HCT116 (cell line): ENCODE data around the gene REPS1. TPM values are rescaled to one million over a fixed set of nuclear protein-coding genes. Genes with fewer than 3 reads are reported as not detected.

Source experiments
- ATAC-seq: fragments of 200-7000 bp; cut with Tn5 transposase; 2 replicates; pipeline ENCODE4 v1.9.1; 2020; ENCODE audit warnings: mild to moderate bottlenecking, moderate library complexity
- BruUV-seq: library from RNA; stranded (reverse); fragments of 400-500 nt; replicated peaks from 2 replicates; lab custom pipeline; 2021; lab: Mats Ljungman, UMichigan
- CTCF ChIA-PET: fragments of 300-600 bp; sonication (Branson Sonifier 250); formaldehyde crosslinking; loops from one replicate; lab custom pipeline; 2021; ENCODE audit warnings: antibody characterized with exemption; lab: Charles Lee
- POLR2A ChIA-PET: fragments of 300-600, 350-600 bp; sonication (Branson Sonifier 250); formaldehyde crosslinking; loops from one replicate; lab custom pipeline; 2021; ENCODE audit warnings: antibody characterized with exemption; lab: Charles Lee
- RAD21 ChIA-PET, 2 experiments: fragments of 300-600 bp; sonication (Branson Sonifier 250); formaldehyde crosslinking; loops; one replicate each; lab custom pipeline; 2023; ENCODE audit warnings: low total read pairs in 2 of 2; ENCODE audit not compliant: uncharacterized antibody in 2 of 2, unreplicated experiment in 2 of 2, low non-redundant PET in 1 of 2; lab: Charles Lee
- DNase-seq: peaks from one replicate; pipeline ENCODE4 v3.0.0-alpha.2; 2010; ENCODE audit warnings: low read depth, low spot score
- H2AFZ ChIP-seq: fragments of 200-600 bp; shearing (Covaris generic), sonication (generic); 2 replicates; pipeline ENCODE4 v1.6.1; 2017; ENCODE audit warnings: low read depth, mixed run types, mixed read lengths, antibody characterized with exemption, low read length; ENCODE audit not compliant: poor library complexity, severe bottlenecking
- H3K27ac ChIP-seq: 2 replicates; pipeline ENCODE4 v1.5.1; 2012; ENCODE audit warnings: low read depth, low read length
- H3K27me3 ChIP-seq: fragments of 200-600 bp; sonication (generic); 2 replicates; pipeline ENCODE4 v1.6.1; 2016; ENCODE audit warnings: mixed run types, low read length, mixed read lengths; ENCODE audit not compliant: insufficient read depth
- H3K36me3 ChIP-seq, 2 experiments: fragments of 200-500 bp in 1 of 2; fragments of 200-600 bp in 1 of 2; sonication (Bioruptor generic) in 1 of 2; sonication (generic) in 1 of 2; 2 replicates each; pipeline versions ENCODE4 v1.5.1 to v1.6.1; 2014 to 2016; ENCODE audit warnings: low read length in 2 of 2, inconsistent platforms in 1 of 2, mixed read lengths in 1 of 2, mixed run types in 1 of 2; ENCODE audit not compliant: insufficient read depth in 2 of 2, control insufficient read depth in 1 of 2
- H3K4me1 ChIP-seq, 2 experiments: fragments of 200-600 bp in 1 of 2; sonication (generic) in 1 of 2; 2 replicates each; pipeline versions ENCODE4 v1.5.1 to v1.6.1; 2012 to 2017; ENCODE audit warnings: low read length in 2 of 2, inconsistent platforms in 1 of 2, mild to moderate bottlenecking in 1 of 2, mixed read lengths in 1 of 2, mixed run types in 1 of 2, moderate library complexity in 1 of 2; ENCODE audit not compliant: insufficient read depth in 2 of 2, control insufficient read depth in 1 of 2
- H3K4me2 ChIP-seq: fragments of 200-600 bp; sonication (generic); 2 replicates; pipeline ENCODE4 v1.6.1; 2017; ENCODE audit warnings: mixed run types, low read length, mixed read lengths
- H3K4me3 ChIP-seq, 2 experiments: fragments of 200-600 bp in 1 of 2; sonication (generic) in 1 of 2; replicated peaks in 1 of 2; 2 replicates each; pipeline ENCODE4 v1.5.1; 2011 to 2016; ENCODE audit warnings: low read length in 2 of 2, control low read depth in 1 of 2, low read depth in 1 of 2, mild to moderate bottlenecking in 1 of 2, mixed read lengths in 1 of 2, mixed run types in 1 of 2
- H3K79me2 ChIP-seq: fragments of 200-600 bp; sonication (generic); 2 replicates; pipeline ENCODE4 v1.6.1; 2017; ENCODE audit warnings: mild to moderate bottlenecking, mixed run types, low read length, moderate library complexity, mixed read lengths; ENCODE audit not compliant: insufficient read depth
- H3K9ac ChIP-seq: fragments of 200-600 bp; sonication (generic); 2 replicates; pipeline ENCODE4 v1.6.1; 2016; ENCODE audit warnings: low read length, mixed read lengths
- H3K9me2 ChIP-seq: fragments of 200-600 bp; sonication (generic), shearing (Covaris generic); 2 replicates; pipeline ENCODE4 v1.6.1; 2017; ENCODE audit warnings: mixed run types, mild to moderate bottlenecking, moderate library complexity; ENCODE audit not compliant: insufficient read depth
- H3K9me3 ChIP-seq, 2 experiments: fragments of 200-500 bp in 1 of 2; fragments of 200-600 bp in 1 of 2; sonication (Bioruptor generic) in 1 of 2; sonication (generic) in 1 of 2; 2 replicates each; pipeline ENCODE4 v1.6.1; 2014 to 2017; ENCODE audit warnings: low read length in 2 of 2, mixed read lengths in 2 of 2, inconsistent platforms in 1 of 2, low read depth in 1 of 2, mild to moderate bottlenecking in 1 of 2, mixed run types in 1 of 2, moderate library complexity in 1 of 2; ENCODE audit not compliant: control insufficient read depth in 1 of 2, insufficient read depth in 1 of 2
- H4K20me1 ChIP-seq: fragments of 200-600 bp; sonication (generic), shearing (Covaris generic); 2 replicates; pipeline ENCODE4 v1.6.1; 2017; ENCODE audit warnings: mixed run types, mild to moderate bottlenecking, moderate library complexity; ENCODE audit not compliant: insufficient read depth
- CEBPB ChIP-seq: IDR thresholded peaks from 2 replicates; pipeline ENCODE4 v1.6.1; 2012; ENCODE audit warnings: low read depth
- ELF1 ChIP-seq: IDR thresholded peaks from 2 replicates; pipeline ENCODE4 v1.6.1; 2012; ENCODE audit warnings: low read depth, borderline replicate concordance
- EZH2 ChIP-seq: fragments of 200-600 bp; sonication (generic); IDR thresholded peaks from 2 replicates; pipeline ENCODE4 v1.6.1; 2017; ENCODE audit warnings: antibody characterized with exemption, mixed run types
- EZH2phosphoT487 ChIP-seq: fragments of 200-600 bp; IDR thresholded peaks from 2 replicates; pipeline ENCODE4 v1.6.1; 2018; ENCODE audit warnings: antibody characterized with exemption, borderline replicate concordance
- FOSL1 ChIP-seq: IDR thresholded peaks from 2 replicates; pipeline ENCODE4 v1.6.1; 2012; ENCODE audit warnings: low read depth
- JUND ChIP-seq: IDR thresholded peaks from 2 replicates; pipeline ENCODE4 v1.6.1; 2012
- POLR2AphosphoS5 ChIP-seq: IDR thresholded peaks from 2 replicates; pipeline ENCODE4 v1.6.1; 2011; ENCODE audit warnings: mild to moderate bottlenecking, low read depth, low read length, moderate library complexity
- SRF ChIP-seq: IDR thresholded peaks from 2 replicates; pipeline ENCODE4 v1.6.1; 2012; ENCODE audit warnings: low read depth
- YY1 ChIP-seq: IDR thresholded peaks from 2 replicates; pipeline ENCODE4 v1.6.1; 2011; ENCODE audit warnings: low read length, low read depth, moderate library complexity, mild to moderate bottlenecking; ENCODE audit not compliant: insufficient replicate concordance; ENCODE audit errors: extremely low read depth
- ZFX ChIP-seq: fragments of 450-650 bp; IDR thresholded peaks from 2 replicates; pipeline ENCODE4 v1.6.1; 2017
- ZNF274 ChIP-seq: fragments of 200-500 bp; sonication (Bioruptor generic); IDR thresholded peaks from 2 replicates; pipeline ENCODE4 v1.6.1; 2014; ENCODE audit warnings: mild to moderate bottlenecking, low read depth, low read length, inconsistent platforms
- intact Hi-C: fragments of 100-400 bp; cut with micrococcal nuclease; formaldehyde crosslinking; loops from 2 replicates; pipeline ENCODE4 v1.10.0; 2022
- total RNA-seq: library from RNA; stranded (reverse); gene quantifications from one replicate; pipeline ENCODE4 v1.2.1, GENCODE V29; 2021; ENCODE audit not compliant: unreplicated experiment
- TF ChIP-seq, protein P1 (sequence below): IDR thresholded peaks from 2 replicates; pipeline ENCODE4 v1.6.1; 2012
- TF ChIP-seq, protein P2 (sequence below): IDR thresholded peaks from 2 replicates; pipeline ENCODE4 v1.6.1; 2012; ENCODE audit warnings: low read depth
- TF ChIP-seq, protein P3 (sequence below): IDR thresholded peaks from 2 replicates; pipeline ENCODE4 v1.6.1; 2011; ENCODE audit warnings: mild to moderate bottlenecking, low read length, moderate library complexity; ENCODE audit not compliant: insufficient replicate concordance; ENCODE audit errors: extremely low read depth

Gene REPS1
- total RNA-seq, 1 experiment from 2014 or later, result 52.7 TPM

DNA sequence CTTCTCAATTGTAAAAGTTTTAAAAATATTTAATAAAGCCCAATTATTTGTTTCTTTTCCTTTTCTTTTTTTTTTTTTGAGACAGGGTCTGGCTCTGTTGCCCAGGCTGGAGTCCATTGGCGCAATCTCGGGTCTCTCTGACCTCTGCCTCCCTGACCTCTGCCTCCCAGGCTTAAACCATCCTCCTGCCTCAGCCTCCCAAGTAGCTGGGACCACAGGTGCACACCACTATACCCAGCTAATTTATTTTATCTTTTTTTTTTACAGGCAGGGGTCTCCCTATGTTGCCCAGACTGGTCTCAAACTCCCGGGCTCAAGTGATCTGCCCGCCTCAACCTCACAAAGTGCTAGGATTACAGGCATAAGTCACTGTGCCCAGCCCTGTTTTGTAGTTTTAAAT lies 9.8 kb downstream of the REPS1 start:
- DNase-seq, result no peak
- no peaks in the 10 kb centered on the region for H3K27me3 ChIP-seq
- no peak overlapping the region for H3K9ac ChIP-seq
- TF ChIP-seq EZH2phosphoT487 (no peak), EZH2 (no peak), YY1 (no peak), SRF (no peak)
- TF ChIP-seq, all 23 proteins: peak for 0
- H3K4me1 ChIP-seq, result peaks cover 0 to 20% of the 10 kb centered on the region in 2 experiments; a peak in 2 of 4 replicates
- ChIA-PET CTCF (no interaction called here), POLR2A (no interaction called here), RAD21 (no interaction called here)
- intact Hi-C loops, result no loop called here
- no peak overlapping the region for H3K27ac ChIP-seq
- no peak overlapping the region for H3K4me2 ChIP-seq
- no peaks in the 10 kb centered on the region for H3K9me3 ChIP-seq
- peaks cover 99% of the 10 kb centered on the region for H3K79me2 ChIP-seq
- H3K36me3 ChIP-seq, result no peaks in the 10 kb centered on the region
- peaks cover 36% of the 10 kb centered on the region; the same call in 1 of the 2 replicates for H4K20me1 ChIP-seq
- no peak overlapping the region for H3K4me3 ChIP-seq
- H3K9me2 ChIP-seq, result no peaks in the 10 kb centered on the region
- no peak overlapping the region for H2AFZ ChIP-seq
- ATAC-seq, result no peak
- no TSS peak for BruUV-seq

- no peak for ATAC-seq
- RAD21 ChIA-PET, result no interaction called here
- H3K36me3 ChIP-seq, result no peaks in the 10 kb centered on the region
Observed at GRCh38 chr6:138977646-138978167, 10.3 kb downstream of the REPS1 start.

More at GRCh38 chr6:138977646-138978167, 10.3 kb downstream of the REPS1 start:
- Histone ChIP-seq H3K9ac (no peak overlapping the region), H3K79me2 (peaks cover 99% of the 10 kb centered on the region), H3K27me3 (no peaks in the 10 kb centered on the region), H4K20me1 (peaks cover 35% of the 10 kb centered on the region; the same call in 1 of the 2 replicates), H3K4me3 (no peak overlapping the region), H3K9me2 (no peaks in the 10 kb centered on the region), H3K4me2 (no peak overlapping the region), H2AFZ (no peak overlapping the region), H3K4me1 (peaks cover 0 to 25% of the 10 kb centered on the region in 2 experiments; a peak in 2 of 4 replicates), H3K27ac (no peak overlapping the region), H3K9me3 (no peaks in the 10 kb centered on the region)
- ChIA-PET POLR2A (no interaction called here), CTCF (no interaction called here)
- no peak for DNase-seq
- TF ChIP-seq ZNF274, result no peak
- TF ChIP-seq EZH2phosphoT487, result no peak
- TF ChIP-seq, protein P1, sequence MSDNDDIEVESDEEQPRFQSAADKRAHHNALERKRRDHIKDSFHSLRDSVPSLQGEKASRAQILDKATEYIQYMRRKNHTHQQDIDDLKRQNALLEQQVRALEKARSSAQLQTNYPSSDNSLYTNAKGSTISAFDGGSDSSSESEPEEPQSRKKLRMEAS, result no peak
- no peak for TF ChIP-seq POLR2AphosphoS5
- TF ChIP-seq ZFX, result no peak
- TF ChIP-seq JUND, result no peak
- TF ChIP-seq, protein P2, sequence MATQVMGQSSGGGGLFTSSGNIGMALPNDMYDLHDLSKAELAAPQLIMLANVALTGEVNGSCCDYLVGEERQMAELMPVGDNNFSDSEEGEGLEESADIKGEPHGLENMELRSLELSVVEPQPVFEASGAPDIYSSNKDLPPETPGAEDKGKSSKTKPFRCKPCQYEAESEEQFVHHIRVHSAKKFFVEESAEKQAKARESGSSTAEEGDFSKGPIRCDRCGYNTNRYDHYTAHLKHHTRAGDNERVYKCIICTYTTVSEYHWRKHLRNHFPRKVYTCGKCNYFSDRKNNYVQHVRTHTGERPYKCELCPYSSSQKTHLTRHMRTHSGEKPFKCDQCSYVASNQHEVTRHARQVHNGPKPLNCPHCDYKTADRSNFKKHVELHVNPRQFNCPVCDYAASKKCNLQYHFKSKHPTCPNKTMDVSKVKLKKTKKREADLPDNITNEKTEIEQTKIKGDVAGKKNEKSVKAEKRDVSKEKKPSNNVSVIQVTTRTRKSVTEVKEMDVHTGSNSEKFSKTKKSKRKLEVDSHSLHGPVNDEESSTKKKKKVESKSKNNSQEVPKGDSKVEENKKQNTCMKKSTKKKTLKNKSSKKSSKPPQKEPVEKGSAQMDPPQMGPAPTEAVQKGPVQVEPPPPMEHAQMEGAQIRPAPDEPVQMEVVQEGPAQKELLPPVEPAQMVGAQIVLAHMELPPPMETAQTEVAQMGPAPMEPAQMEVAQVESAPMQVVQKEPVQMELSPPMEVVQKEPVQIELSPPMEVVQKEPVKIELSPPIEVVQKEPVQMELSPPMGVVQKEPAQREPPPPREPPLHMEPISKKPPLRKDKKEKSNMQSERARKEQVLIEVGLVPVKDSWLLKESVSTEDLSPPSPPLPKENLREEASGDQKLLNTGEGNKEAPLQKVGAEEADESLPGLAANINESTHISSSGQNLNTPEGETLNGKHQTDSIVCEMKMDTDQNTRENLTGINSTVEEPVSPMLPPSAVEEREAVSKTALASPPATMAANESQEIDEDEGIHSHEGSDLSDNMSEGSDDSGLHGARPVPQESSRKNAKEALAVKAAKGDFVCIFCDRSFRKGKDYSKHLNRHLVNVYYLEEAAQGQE, result no peak
- TF ChIP-seq YY1, result no peak
- no peak for TF ChIP-seq ELF1
- TF ChIP-seq, protein P3, sequence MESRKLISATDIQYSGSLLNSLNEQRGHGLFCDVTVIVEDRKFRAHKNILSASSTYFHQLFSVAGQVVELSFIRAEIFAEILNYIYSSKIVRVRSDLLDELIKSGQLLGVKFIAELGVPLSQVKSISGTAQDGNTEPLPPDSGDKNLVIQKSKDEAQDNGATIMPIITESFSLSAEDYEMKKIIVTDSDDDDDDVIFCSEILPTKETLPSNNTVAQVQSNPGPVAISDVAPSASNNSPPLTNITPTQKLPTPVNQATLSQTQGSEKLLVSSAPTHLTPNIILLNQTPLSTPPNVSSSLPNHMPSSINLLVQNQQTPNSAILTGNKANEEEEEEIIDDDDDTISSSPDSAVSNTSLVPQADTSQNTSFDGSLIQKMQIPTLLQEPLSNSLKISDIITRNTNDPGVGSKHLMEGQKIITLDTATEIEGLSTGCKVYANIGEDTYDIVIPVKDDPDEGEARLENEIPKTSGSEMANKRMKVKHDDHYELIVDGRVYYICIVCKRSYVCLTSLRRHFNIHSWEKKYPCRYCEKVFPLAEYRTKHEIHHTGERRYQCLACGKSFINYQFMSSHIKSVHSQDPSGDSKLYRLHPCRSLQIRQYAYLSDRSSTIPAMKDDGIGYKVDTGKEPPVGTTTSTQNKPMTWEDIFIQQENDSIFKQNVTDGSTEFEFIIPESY, result no peak
- TF ChIP-seq FOSL1, result no peak
- no peak for TF ChIP-seq CEBPB
- intact Hi-C loops, result no loop called here
- BruUV-seq, result no TSS peak
